Activated T-helper 9 cell treated with anti-CD3 and anti-CD28 coated beads, Interleukin-2, amount 50 U/mL, for 16 hours (primary cell): ENCODE results near the gene RAET1G.
"Not testable (repeated sequence)": the region's sequence is repeated elsewhere in the genome, so short reads cannot be mapped to it uniquely, and the experiment has no call there.

Experiments used
- DNase-seq: peaks from one replicate; pipeline ENCODE4 v3.0.0-alpha.2; 2020; ENCODE audit warnings: low read depth

Gene RAET1G

GRCh38 chr6:149953934-149954327 lies 31.0 kb upstream of the RAET1G start:
- not testable (repeated sequence) for DNase-seq

GRCh38 chr6:149953390-149953789 lies 30.5 kb upstream of the RAET1G start:
- not testable (repeated sequence) for DNase-seq

DNA sequence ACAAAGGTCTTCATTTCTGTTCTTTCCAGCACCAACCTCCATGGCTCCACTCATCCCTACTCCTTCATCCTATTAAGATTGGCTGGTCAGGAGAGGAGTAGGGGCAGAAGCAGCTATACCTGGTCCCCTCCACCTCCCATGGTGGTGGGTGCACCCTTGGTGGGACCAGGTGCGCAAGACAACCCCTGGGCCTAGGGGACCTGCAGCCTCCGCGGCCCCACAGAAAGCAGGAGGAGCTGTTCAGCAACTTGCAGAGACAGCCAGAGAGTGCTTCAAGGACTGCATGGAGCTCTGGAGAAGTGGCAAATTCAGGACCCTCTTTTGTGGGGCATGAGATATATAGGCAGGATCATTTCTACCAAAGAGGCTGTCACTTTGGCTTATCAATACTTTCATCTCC lies 28.7 kb upstream of the RAET1G start:
- DNase-seq: no peak

- no peak for DNase-seq
Observed at GRCh38 chr6:149951096-149951495, 28.2 kb upstream of the RAET1G start.

DNA sequence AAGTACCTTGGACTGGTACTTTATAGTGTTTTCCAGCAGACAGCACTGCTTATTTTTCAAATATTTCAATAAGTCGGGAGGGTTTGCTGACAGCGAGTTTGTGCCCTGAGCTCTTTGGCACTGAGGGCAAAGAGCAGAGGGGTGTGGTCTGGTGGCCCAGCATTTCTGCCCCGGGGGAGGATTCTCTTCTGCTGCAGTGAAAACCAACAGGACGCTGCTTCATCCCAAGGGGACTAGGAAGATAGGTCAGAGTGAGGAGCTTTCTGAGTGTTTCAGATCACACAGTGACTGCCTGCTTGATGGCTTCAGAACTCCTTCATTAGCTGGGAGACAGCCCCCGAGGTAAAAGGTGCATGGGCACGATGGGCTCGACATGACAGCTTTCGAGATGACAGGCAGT lies 27.5 kb upstream of the RAET1G start:
- DNase-seq: no peak

GRCh38 chr6:149948616-149949015 lies 25.7 kb upstream of the RAET1G start:
- DNase-seq: no peak

DNA sequence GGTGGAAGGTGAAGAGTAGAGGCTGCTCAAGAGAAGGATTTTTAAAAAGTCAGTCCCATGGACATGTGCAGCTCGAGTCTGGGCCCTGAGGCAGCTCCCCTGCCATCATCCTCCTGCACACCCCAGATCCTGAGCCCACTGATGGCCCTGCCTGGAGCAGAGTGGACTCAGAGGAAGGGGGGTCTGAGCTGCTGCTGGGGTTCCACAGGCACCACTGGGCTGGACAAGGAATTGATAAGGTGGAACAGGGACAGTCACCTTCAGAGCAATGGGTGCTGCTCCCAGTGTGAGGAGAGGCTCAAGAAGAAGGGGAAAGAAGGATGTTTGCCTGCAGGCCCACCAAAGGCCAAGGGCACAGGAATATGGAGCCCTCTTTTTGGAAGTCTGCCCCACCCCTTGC lies 25.1 kb upstream of the RAET1G start:
- no peak for DNase-seq

DNA sequence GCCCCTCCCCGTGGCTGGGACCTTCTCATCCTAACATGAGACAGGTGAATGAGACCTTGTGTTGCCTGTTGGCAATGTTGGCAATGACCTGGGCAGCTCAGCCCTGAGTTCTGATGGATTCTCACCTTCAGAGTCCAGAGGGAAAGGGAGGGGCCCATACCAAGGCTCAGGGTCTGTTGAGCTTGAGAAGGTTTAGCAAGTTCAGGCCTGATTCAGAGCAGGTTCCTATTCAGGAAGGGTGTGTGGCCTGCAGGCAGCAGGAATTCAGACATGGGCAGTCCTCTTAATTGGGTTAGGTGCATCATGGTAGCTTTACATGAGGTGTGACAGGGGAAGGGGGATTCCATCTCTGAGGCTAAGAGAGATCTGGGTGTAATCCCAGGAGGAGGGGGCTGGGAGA lies 24.6 kb upstream of the RAET1G start:
- not testable (repeated sequence) for DNase-seq

DNA sequence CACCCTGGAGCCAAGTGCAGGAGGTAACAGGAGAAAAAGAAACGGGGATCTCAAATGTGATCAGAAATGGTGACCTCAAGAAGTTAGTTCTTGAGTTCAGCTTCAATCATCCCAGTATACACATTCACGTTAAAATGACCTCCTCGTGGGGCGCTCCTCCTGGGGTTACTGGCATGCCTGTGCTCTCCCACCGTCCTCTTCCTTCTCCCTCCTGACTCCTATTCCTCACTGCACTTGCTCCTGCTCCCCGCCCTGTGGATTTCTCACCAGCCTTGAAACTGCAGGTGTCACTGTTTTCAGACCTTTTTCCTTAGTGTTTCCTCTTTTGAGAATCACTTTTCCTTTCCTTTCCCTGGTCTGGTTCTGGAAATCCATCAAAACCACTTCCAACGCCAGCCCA lies 23.7 kb upstream of the RAET1G start:
- not testable (repeated sequence) for DNase-seq

DNA sequence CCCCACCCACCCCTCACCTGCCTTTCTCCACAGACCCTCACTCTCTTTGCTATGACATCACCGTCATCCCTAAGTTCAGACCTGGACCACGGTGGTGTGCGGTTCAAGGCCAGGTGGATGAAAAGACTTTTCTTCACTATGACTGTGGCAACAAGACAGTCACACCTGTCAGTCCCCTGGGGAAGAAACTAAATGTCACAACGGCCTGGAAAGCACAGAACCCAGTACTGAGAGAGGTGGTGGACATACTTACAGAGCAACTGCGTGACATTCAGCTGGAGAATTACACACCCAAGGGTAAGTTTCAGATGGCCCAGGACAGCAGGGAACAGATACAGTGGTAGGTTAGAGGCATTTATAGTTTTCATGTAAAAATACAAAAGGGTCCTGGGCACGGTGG lies 22.4 kb upstream of the RAET1G start:
- DNase-seq: not testable (repeated sequence)

GRCh38 chr6:149943321-149943720 lies 20.4 kb upstream of the RAET1G start:
- DNase-seq: not testable (repeated sequence)

DNA sequence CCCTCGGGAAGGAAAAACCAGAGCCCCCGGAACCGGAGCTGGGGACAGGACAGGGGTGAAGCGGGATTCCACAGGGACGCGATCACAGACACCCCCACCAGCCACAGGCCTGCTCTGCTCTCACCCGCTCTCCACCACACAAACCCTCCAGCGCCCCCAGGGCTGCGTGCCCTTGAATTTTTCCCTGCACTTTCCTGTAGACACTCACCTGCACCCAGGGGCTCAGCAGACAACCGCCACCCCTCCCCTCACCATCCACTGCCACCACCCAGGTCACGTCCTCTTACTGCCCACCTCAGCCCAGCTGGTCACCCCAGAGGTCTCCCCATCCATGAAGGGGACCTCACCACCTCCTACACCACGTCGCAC lies 19.5 kb upstream of the RAET1G start:
- DNase-seq: no peak

- DNase-seq: peak; percentile 82
Observed at GRCh38 chr6:149941583-149942460, 18.9 kb upstream of the RAET1G start, which contains the start of gene ULBP2. Gene ULBP2 (plus strand): TSS chr6:149942014. CDS start chr6:149942073, 59 bp downstream.

- DNase-seq: no peak
Observed at GRCh38 chr6:149940672-149940982, 17.7 kb upstream of the RAET1G start.

GRCh38 chr6:149939909-149940671 lies 17.2 kb upstream of the RAET1G start:
- no peak for DNase-seq

DNA sequence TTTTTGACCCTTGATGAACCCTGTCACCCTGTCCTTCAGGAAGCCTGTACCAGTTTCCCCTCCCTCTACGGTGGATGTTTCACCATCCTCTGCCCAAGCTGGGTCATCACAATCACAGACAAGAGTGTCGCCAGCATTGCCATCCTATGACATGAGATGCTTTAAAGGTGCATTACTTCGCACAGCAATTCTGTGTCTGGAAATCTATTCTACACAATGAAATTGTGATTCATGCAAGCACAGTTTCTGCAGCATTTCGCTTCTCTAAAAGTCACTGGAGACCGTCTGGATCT lies 16.4 kb upstream of the RAET1G start:
- no peak for DNase-seq

GRCh38 chr6:149938571-149939355 lies 15.8 kb upstream of the RAET1G start:
- DNase-seq: peak; percentile 30

GRCh38 chr6:149938013-149938570 lies 15.2 kb upstream of the RAET1G start:
- not testable (repeated sequence) for DNase-seq

DNA sequence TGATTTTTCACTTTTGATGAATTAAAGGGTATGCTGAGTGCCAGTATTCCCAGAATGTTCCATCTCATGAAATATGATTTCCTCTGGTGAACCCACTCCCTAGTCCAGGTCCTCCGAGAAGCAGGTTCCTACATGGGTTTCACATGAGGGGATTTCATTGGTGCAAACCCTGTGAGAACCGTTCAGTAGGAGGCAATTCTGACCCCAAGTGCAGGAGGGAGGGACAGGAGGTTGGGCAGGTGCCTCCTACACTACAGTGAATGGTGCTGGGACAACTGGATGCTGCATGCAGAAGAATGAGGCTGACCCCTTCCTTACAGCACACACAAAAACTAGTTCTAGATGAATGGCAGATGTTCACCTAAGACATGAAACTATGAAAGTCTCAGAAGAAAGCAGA lies 13.8 kb upstream of the RAET1G start:
- no peak for DNase-seq

- DNase-seq: no peak
Observed at GRCh38 chr6:149935668-149936067, 12.7 kb upstream of the RAET1G start.

- DNase-seq: no peak
Observed at GRCh38 chr6:149935246-149935645, 12.3 kb upstream of the RAET1G start.
